CD4-positive, alpha-beta T cell treated with Interleukin-4 for 4 hours (primary cell): ENCODE results near the gene REXO4.

Experiments used
- DNase-seq: peaks from one replicate; pipeline ENCODE4 v3.0.0-alpha.2; 2020

The REXO4 gene

GRCh38 chr9:133449760-133450159, 31.9 kb upstream of the REXO4 start:
- DNase-seq = no peak

- no peak for DNase-seq
Measured at GRCh38 chr9:133448487-133448972, 30.7 kb upstream of the REXO4 start.

- DNase-seq = no peak
Measured at GRCh38 chr9:133445293-133445969, 27.6 kb upstream of the REXO4 start.

- DNase-seq = no peak
Measured at GRCh38 chr9:133443982-133444381, 26.2 kb upstream of the REXO4 start.

GRCh38 chr9:133443248-133443647, 25.4 kb upstream of the REXO4 start:
- no peak for DNase-seq

- no peak for DNase-seq
Measured at GRCh38 chr9:133441571-133441970, 23.8 kb upstream of the REXO4 start.

- no peak for DNase-seq
Measured at GRCh38 chr9:133440874-133441273, 23.1 kb upstream of the REXO4 start.

GRCh38 chr9:133439337-133439736, 21.5 kb upstream of the REXO4 start:
- DNase-seq = no peak

GRCh38 chr9:133437753-133438531, 20.1 kb upstream of the REXO4 start:
- DNase-seq = no peak

- no peak for DNase-seq
Measured at GRCh38 chr9:133436681-133437080, 18.9 kb upstream of the REXO4 start.

GRCh38 chr9:133433351-133433843, 15.6 kb upstream of the REXO4 start:
- no peak for DNase-seq

GRCh38 chr9:133430244-133430643, 12.4 kb upstream of the REXO4 start:
- DNase-seq = no peak

GRCh38 chr9:133429641-133430161, 11.9 kb upstream of the REXO4 start:
- DNase-seq = no peak

- DNase-seq = no peak
Measured at GRCh38 chr9:133429214-133429613, 11.4 kb upstream of the REXO4 start.

- DNase-seq = no peak
Measured at GRCh38 chr9:133428617-133429101, 10.8 kb upstream of the REXO4 start.

- no peak for DNase-seq
Measured at GRCh38 chr9:133427658-133428348, 10.0 kb upstream of the REXO4 start.

GRCh38 chr9:133426011-133426410, 8.2 kb upstream of the REXO4 start:
- no peak for DNase-seq

- DNase-seq = no peak
Measured at GRCh38 chr9:133425049-133425632, 7.3 kb upstream of the REXO4 start.

GRCh38 chr9:133424187-133424586, 6.4 kb upstream of the REXO4 start:
- DNase-seq = no peak

GRCh38 chr9:133423216-133423615, 5.4 kb upstream of the REXO4 start:
- no peak for DNase-seq

GRCh38 chr9:133421615-133422542, 4.1 kb upstream of the REXO4 start, which contains the start of gene ADAMTS13:
ADAMTS13 (plus strand) TSS chr9:133422367; CDS start chr9:133422444, 77 bp downstream.
- DNase-seq = peak; percentile 34
